Chondrocyte (in vitro differentiated cells): ENCODE results near the gene BANP. TPM values are rescaled to one million over a fixed set of nuclear protein-coding genes. Genes with fewer than 3 reads are reported as not detected.

Source experiments
- DNase-seq: peaks from one replicate; pipeline ENCODE4 v3.0.0; 2021; ENCODE audit warnings: mixed read lengths, low spot score
- H3K27ac Mint-ChIP-seq: one replicate; pipeline ENCODE4 v1.8.0; 2021; ENCODE audit warnings: mild to moderate bottlenecking, moderate library complexity, mixed read lengths; ENCODE audit not compliant: unreplicated experiment
- H3K27me3 Mint-ChIP-seq: 2 replicates; pipeline ENCODE4 v1.8.0; 2021; ENCODE audit warnings: low read depth, mixed read lengths
- H3K36me3 Mint-ChIP-seq: 2 replicates; pipeline ENCODE4 v1.8.0; 2021; ENCODE audit warnings: low read depth, mixed read lengths
- H3K4me1 Mint-ChIP-seq: 2 replicates; pipeline ENCODE4 v1.8.0; 2021; ENCODE audit warnings: low read depth, mild to moderate bottlenecking, mixed read lengths
- H3K4me3 Mint-ChIP-seq: one replicate; pipeline ENCODE4 v1.8.0; 2021; ENCODE audit warnings: mild to moderate bottlenecking, moderate library complexity, mixed read lengths; ENCODE audit not compliant: unreplicated experiment
- H3K9me3 Mint-ChIP-seq: 2 replicates; pipeline ENCODE4 v1.8.0; 2021; ENCODE audit warnings: low read depth, mixed read lengths
- CTCF ChIP-seq: fragments of 200-600 bp; sonication (generic); IDR thresholded peaks from 2 replicates; pipeline ENCODE4 v1.5.0; 2021; ENCODE audit warnings: antibody characterized with exemption, mild to moderate bottlenecking, moderate library complexity
- total RNA-seq: library from RNA; stranded (reverse); gene quantifications from 3 replicates; pipeline ENCODE4 v1.2.1, GENCODE V29; 2021

Gene BANP
- total RNA-seq, 1 donor from 2014 or later = 15.0 TPM

GRCh38 chr16:88062341-88063210 lies 111.3 kb downstream of the BANP start:
- H3K4me1 Mint-ChIP-seq = peaks cover 35% of the 10 kb centered on the region
- H3K36me3 Mint-ChIP-seq = peaks cover 1% of the 10 kb centered on the region
- no peak for TF ChIP-seq CTCF
- peak overlapping the region; percentile 92 for H3K27ac Mint-ChIP-seq
- DNase-seq = no peak
- H3K9me3 Mint-ChIP-seq = no peaks in the 10 kb centered on the region
- peak overlapping the region; percentile 7 for H3K4me3 Mint-ChIP-seq
- H3K27me3 Mint-ChIP-seq = no peaks in the 10 kb centered on the region

GRCh38 chr16:88063211-88063773 lies 112.1 kb downstream of the BANP start:
- H3K27ac Mint-ChIP-seq = peak overlapping the region; percentile 92
- H3K9me3 Mint-ChIP-seq = no peaks in the 10 kb centered on the region
- H3K4me1 Mint-ChIP-seq = peaks cover 35% of the 10 kb centered on the region
- H3K4me3 Mint-ChIP-seq = no peak overlapping the region
- H3K27me3 Mint-ChIP-seq = no peaks in the 10 kb centered on the region
- TF ChIP-seq CTCF = peak; percentile 73
- peaks cover 1% of the 10 kb centered on the region for H3K36me3 Mint-ChIP-seq
- DNase-seq = no peak

- Mint-ChIP-seq H3K9me3 (no peaks in the 10 kb centered on the region), H3K27me3 (no peaks in the 10 kb centered on the region), H3K4me3 (no peak overlapping the region), H3K27ac (peak overlapping the region; percentile 92), H3K36me3 (peaks cover 3% of the 10 kb centered on the region), H3K4me1 (peaks cover 35% of the 10 kb centered on the region)
- DNase-seq = peak; percentile 75
- TF ChIP-seq CTCF = no peak
Measured at GRCh38 chr16:88064011-88064888, 113.0 kb downstream of the BANP start.

- no peak for DNase-seq
- Mint-ChIP-seq H3K27me3 (no peaks in the 10 kb centered on the region), H3K27ac (peak overlapping the region; percentile 63), H3K9me3 (no peaks in the 10 kb centered on the region), H3K4me1 (peaks cover 35% of the 10 kb centered on the region), H3K36me3 (peaks cover 9% of the 10 kb centered on the region), H3K4me3 (no peak overlapping the region)
- TF ChIP-seq CTCF = no peak
Measured at GRCh38 chr16:88064889-88065746, 113.9 kb downstream of the BANP start.
